HG03139 (cell line): ENCODE results near the gene ADRA1B.

ENCODE experiments used
- ATAC-seq: cut with Tn5 transposase; IDR thresholded peaks from one replicate; pipeline ENCODE4 v1.9.1; 2021; ENCODE audit not compliant: unreplicated experiment

Gene ADRA1B

DNA sequence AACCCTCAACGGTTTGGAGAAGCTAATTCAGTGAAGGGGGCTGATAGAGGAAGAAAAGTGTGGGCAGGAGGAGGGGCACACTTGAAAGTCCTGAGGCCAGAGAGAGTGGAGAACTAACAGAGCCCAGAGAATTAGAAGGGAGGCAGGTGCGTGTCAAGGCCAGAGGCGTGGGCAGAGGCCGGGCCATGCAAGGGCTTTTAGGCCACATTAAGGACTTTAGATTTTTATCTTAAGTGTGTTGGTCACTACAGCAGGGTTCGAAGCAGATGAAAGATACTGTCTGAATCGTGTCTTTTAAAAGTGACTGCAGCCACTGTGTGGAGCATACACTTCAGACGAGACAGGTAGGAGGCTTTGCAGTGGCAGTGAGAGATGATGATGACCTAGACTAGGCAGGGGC lies 6.7 kb downstream of the ADRA1B start:
- ATAC-seq = no peak

DNA sequence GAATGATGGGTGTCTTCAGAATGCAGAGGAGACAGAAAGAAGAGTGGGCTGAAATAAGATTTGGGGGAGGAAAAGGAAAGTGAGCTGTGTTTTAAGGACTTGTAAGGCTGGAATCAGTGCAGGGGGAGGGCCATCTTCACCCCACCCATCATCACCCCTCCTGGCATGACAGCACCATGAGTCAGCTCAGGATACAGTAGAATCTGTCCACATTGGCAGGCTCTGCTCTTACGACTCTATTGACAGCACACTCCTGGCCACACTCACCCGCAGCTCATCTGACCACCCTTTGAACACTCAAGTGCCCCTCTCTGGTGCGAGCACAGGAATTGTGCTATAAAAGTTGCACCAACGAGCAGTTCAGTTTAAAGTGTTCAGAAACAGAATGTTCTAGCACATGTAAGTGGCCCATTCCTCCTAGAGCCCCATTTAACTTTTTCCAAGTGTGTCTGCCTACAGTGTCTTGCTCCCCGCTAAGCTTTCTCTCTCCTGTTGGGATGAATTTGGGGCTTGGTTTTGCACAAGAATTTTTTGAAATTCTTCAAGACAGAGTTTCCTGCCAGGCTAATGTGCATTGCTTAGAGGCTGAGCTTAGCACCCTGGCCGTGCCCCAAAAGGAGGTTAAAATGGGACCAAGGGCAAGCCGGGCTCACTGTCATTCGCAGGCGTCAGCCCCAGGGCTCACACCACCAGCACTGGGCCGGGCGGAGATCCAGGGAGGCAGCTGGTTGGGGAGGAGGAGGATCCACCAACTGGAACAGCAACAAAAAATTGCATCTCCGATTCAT lies 12.0 kb downstream of the ADRA1B start:
- no peak for ATAC-seq

DNA sequence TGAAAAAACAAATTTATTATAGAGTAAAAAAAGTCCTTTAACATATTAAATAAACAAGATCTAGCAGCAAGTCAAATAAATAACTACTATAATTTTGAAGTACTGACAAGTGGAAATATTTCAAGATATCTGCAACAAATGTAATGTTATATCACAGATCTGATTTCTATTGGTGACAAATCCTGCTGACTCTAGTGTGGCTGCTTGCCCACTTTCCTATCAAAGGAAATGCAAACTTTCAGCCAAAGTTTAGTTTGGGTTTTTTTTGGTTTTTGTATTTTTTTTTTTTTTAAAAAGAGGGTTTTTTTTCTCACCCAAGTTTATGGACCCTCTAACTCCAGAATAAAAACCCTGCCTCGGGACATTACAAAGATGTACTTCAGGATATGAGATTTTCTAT lies 12.9 kb downstream of the ADRA1B start:
- ATAC-seq = no peak

DNA sequence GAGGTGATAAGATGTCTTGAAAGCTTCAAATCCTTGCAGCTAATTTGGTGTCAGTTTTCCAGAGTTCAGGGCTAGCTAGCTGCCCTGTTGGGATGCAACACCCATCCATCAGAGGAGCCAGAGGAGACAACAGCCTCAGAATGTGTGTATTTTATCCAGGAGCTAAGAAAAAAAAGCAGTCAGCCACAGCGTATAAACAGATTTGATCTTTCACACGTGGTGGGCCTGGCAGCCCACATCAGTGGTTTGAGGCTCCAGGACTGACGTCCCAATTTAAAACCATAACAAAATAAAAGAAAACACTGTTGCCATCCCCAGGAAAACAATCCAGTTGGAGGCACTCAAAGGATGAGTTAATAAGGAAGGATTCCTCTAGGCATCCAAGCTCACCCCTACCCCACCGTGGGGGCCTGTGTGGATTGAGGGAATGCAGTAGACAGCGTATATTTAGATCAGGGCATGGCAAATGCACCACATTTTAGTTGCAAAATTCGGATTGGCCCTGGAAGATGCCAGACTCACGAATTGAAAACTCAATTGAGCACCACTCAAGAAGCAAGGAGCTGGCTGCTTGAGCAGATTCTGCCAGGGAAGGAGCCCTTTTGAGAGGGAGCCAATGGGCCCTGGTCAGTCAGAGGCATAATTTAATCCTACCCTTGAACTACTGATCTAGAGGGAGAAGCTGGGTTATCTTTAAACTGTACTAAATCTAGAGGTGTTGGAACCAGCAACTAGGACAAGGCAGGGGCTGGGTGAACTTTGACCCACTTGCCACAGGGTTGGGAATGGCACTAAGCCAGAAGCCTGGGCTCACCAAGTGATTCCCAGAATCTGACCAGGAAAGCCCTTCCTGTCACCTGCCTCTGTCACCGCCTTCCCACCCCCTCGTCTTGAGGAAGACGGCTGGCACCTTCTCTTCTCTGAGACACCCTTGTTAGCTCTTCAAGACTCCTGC lies 17.5 kb downstream of the ADRA1B start:
- no peak for ATAC-seq

DNA sequence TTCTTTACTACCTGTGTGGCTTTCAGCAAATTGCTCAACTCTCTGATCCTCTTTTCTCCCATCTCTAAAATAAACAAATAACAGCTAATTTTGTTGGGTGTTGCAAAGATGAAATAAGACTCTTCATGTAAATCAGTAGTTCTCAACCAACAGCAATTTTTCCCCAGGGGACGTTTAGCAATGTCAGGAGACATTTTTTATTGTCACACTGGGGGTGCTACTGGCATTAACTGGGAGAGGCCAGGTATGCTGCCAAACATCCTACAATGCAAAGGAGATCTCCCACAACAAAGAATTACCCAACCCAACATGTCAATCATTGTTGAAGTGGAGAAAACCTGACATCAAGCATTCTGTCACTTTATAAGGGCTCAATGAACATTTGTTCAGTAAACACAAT lies 19.7 kb downstream of the ADRA1B start:
- no peak for ATAC-seq

DNA sequence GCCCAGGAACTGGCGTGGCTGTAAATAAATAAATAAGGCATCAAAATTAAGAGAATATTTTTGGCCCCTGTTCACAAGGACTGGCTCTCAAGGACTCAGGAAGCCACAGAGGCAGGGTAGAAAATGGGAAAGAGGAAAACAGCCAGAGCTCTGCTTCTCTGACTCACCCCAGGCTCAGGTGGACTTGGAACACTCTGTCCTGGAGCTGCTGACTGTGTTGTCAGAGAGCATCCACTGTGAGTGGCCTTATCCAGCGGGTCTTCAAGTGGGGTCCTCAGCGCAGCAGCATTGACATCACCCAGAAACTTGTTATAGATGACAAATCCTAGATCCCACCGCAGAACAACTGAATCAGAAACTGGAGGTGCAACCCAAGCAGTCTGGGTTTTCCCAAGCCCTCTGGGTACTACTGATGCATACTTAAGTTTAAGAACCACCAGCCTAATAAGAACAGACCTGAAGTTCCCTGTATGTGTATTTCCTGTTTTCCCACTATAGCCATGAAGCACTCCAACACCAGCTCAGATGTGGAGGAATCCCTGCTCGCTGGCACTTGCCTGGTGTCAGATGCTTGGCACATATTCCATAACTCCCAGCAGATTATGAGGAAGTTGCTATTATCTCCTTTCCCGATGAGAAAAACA lies 20.5 kb downstream of the ADRA1B start:
- ATAC-seq = no peak

DNA sequence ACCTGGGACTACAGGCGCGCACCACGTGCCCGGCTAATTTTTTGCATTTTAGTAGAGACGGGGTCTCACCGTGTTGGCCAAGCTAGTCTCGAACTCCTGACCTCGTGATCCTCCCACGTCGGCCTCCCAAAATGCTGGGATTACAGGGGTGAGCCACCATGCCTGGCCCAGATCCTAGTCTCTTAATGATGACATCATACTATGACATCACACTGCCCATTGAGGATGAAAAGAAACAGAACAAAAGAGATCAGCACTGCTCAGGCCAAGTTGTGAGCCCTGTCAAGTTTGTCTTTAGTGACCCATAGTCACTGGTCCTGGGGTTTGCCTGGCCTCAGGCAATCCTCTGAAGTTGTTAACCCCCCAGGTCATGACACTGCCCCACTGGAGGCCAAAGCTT lies 21.3 kb downstream of the ADRA1B start:
- no peak for ATAC-seq

DNA sequence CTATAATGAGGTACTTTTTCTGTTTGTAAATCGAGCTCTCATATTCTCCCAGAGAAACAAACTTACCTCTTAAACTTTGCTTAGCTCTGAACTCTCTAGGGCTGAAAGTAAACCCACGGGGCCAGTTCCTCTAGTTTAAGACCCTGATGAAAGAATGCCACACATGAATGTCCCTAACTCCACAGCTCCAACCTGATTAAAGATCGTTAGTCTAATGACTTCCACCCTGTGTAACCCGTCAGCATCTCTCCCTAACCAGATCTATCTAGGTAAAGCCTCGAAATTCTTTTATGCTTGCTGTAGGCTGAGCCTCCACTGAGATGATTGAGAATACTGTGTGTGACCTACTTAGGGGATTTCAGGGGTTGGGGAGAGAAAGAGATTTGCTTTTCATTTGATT lies 27.0 kb downstream of the ADRA1B start:
- ATAC-seq = no peak

DNA sequence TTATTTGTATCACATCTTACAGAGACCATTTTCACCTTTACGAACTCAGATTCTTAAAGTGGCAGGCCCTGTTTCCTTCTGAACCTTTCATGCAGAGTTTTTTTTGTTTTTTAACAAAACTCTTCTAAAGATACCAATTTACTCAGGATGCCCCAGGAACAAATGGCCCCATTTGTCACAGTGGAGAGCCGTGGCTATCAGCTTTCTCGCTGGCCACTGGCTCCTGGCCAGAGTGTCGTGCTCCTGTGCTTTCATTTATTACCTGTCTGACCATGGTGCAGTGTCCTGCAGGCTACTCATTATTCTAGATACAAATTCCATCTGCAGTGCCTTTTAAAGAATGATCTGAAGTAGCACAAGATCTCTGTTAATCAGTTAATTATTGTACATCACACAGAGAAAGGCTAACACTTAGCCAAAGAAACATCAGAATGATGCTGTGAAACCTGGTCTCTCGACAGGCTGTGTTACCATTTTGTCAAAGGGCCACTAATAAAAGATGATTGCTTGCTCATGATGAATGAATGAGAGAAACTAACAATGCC lies 27.8 kb downstream of the ADRA1B start:
- ATAC-seq = no peak

DNA sequence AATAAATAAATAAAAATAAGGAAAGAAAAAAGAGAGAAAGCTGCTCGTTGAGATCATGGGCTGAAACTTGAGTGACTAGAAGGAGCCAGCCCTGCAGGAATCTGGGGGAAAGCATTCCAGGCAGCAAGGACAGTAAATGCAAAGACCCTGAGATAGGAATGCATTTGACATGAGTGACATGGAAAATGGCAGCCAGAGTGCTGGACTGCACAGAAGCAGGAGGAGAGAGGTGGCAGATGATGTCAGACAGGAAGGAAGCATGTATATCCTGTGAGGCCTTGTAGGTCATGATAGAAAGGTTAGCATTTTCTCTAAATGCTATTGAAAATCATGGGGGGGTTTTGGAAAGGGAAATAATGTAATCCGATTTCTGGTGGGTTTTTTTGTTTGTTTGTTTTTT lies 29.1 kb downstream of the ADRA1B start:
- no peak for ATAC-seq

DNA sequence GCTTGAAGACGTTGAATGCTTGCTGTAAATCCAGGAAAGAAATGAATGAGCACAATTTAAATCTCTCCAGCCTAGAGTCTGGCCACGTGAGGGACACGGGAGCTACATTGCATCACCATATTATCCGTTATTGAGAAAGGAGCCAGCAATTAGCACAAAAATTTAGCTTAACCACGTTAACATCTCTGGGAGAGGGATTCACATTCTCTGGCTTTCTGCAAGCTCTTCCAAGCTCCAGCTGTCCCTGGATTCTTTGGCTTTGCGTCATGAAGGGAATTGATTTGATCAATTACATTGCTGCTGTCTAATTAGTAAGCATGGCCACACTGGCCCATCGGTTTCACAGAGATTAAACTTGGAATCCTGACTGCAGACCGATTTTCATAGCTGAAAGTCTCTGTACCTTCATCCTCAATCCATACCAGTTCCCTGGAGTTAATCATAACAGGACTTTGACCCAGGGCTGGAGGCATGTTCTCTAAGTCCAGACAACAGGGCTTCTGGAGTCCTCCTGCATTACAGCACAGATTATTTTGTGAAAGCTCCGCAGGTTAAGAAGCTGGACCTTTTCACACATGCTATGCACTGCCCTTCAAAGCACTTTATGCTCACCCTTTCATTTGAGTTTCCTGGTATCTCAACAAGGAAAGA lies 31.6 kb downstream of the ADRA1B start:
- ATAC-seq = no peak

DNA sequence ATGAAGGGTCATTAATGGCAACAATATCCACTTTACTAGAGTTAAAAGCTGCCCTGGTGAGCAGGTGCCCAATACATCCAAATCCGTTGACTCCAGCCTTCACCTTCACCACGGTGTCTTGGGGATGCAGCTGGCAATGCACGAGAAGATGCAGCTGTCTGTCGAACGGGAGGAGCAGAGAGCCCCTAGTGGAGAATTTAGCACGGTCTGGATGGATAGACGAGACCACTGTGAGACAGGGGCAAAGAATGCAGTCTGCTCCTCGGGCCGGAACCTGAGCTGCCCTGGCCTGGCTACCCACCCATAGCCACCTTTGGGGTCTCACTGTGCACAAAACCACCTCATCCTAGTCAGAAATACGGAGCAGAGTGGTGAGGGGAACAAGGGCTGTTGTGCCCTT lies 35.1 kb downstream of the ADRA1B start:
- ATAC-seq = no peak

DNA sequence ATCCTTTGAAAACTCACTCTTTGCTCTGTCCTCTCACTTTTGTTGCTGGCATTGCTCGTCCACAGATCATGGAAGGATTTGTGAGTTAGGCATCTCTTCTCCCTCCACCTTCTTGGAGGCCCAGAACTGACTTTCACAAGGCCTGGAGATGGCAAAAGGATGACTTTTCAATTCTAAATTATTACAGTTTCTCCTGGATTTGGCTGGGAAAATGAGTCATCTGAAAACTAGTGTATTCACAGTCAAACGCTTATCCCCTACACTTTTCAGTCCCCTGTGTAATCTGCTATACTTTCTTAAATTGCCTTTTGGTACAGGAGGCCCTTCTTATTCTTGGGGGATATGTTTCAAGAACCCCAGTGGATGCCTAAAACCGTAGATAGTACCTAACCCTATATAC lies 35.6 kb downstream of the ADRA1B start:
- ATAC-seq = no peak

DNA sequence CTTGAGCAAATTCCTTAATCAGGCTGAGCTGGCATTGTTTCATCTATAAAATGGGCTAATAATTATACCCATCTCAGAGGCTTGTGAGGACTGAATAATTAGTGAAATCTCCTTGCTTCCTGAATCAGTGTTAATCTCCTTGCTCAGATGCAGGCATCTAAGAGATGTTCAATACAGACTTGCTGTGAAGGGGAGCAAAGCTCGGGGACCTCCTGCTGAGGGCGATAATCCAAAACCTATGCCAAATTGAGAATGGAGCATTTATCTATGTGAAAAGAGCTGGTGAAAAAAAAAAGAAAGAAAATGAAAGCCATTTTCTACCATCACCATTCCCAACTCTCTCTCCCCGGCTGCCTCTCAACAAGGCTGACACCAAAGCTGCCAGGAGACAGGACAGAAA lies 37.3 kb downstream of the ADRA1B start:
- ATAC-seq = no peak

DNA sequence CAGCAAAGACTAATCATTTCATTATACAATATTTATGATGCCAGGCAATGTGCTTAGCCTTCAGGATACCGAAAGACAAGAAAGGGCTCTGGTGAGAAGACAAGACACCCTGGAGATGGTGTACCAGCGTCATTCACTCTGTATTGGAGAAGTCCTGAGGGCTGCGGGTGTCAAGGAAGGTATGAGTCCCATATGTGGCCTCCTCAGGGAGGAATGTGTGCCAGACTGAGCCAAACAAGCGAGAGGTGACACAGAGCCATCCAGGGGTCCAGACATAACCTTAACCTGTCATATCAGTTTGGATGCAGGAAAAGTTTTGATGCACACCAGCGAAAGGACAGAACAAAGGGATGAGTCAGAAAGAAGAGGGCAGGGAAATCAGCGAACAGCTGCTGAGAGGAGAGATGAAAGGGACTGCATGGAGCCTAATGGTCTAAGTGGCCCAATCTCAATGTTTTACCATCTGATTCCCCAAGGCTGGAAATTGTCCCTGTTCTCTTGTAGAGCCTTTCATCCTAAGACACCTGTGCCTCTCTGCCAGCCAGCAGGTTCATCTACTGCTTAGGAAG lies 38.9 kb downstream of the ADRA1B start:
- no peak for ATAC-seq

DNA sequence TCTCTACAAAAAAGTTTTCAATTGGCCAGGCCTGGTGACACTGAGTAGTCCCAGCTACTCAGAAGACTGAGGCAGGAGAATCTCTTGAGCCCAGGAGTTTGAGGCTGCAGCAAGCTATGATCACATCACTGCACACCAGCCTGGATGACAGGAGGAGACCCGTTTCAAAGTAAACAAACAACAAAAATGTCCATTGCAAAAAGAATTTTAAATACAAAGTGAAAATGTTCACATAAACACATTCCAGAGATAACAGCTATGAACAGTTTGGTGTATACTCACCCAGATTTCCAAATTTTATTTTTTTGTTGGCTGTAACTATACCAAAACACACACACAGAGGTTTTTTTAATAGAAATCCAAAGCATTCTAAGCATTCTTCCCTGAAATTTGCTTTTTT lies 39.8 kb downstream of the ADRA1B start:
- ATAC-seq = no peak

DNA sequence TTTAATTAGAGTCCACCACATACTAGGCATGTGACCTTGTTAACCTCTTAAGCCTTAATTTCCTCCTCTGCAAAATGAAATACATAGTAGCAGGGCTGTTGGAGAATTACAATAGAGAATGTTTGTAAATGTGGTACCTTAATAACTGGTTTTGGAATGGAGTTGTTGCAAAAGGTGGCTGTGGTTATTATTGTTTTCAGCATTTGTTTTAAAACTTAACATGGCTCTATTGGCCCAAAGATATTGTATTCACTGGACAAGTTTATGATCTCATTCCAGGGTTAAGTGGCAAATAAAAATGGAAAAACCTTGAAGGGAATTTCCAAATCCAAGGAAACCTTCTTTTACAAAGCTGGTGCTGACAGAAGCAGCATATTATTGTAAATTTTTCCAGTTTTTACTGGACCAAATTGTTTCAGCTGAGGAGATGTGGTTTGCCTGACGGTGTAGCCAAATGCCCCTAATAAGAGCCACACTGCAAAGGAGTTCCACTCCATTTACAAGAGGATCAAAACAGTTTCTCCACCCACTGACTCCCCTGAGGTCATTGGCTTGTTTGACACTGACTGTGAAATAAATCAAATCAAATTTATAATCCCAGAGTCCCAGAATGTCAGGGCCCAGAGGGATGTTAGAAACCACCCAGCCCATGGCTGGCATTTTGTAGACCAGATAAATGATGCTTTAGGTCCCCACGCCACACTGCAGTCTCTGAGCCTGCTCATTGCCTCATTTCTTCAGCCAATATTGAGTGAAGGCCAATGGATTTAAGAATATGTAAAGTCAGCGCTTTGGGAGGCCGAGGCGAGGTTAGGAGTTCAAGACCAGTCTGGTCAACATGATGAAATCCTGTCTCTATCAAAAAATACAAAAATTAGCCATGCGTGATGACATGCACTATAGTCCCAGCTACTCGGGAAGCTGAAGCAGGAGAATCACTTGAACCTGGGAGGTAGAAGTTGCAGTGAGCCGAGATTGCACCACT lies 45.2 kb downstream of the ADRA1B start:
- no peak for ATAC-seq

DNA sequence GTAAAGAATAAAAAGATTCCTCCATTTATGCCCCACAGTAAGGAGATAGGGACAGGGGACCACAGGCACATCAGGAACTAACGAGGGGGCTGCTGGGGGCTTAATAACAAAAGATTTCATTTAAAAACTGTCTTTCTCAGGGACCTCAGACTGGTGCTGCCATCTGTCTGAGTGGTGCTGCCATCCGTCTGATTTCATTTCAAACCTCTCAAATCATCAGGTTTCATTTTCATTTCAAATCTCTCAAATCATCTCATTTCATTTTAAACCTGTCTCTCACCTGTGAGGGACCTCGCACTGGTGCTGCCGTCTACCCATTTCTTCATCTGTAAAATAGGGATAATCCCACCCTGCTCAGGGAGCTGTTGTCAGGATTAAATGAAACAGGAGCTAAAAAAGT lies 45.9 kb downstream of the ADRA1B start:
- ATAC-seq = no peak

DNA sequence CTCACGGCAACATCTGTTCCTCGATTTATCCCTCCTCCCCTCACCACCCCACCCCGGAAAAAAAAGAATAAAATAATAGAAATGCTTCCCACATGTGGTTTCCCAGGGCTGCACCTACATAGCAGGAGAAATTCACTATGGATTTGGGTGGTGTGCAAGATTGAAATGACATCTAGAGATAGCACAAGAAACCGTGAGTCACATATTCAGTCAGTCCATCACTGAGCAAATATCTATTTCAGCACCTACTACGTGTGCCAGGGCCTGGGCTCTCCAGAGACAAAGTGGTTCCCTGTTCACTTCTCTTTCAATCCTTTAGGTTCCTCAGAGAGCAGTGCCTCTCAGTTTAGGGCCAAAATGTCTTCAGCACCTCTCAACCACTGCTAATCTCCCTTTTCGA lies 47.7 kb downstream of the ADRA1B start:
- no peak for ATAC-seq
